ENCODE results near the gene LIPA.
"Not testable (repeated sequence)": the region's sequence is repeated elsewhere in the genome, so short reads cannot be mapped to it uniquely, and the experiment has no call there.

Gene LIPA

DNA sequence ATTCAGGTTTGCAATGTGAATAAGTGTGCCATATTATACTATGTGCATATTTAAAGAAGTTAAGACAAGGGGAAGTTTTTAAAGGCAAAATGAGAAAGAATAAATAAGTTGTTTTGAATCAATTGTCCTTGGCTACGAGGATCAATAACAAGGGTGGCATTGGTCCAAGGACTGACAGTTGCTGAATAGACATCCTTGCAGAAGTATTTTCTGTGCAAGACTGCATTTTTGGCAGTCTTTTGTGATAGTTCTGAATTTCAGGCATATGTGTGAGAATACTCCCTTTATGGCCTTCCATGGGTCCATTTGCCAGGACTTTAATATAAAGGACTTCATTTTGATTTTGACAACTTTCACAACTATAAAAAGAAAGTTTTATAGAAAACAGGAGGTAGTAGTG lies 5.4 kb upstream of the LIPA start:
- H3K4me3 ChIP-seq (ENCODE audit: low read depth in 1 of 2, low read length in 2 of 2), result no peak overlapping the region
- H3K79me2 ChIP-seq (ENCODE audit: insufficient read depth, low read length), result no peaks in the 10 kb centered on the region
- no peak overlapping the region for H3K4me2 ChIP-seq (ENCODE audit: insufficient read depth, low read length)
- no peaks in the 10 kb centered on the region for H4K20me1 ChIP-seq (ENCODE audit: insufficient read depth, low read length)
- no peak for TF ChIP-seq CTCF (IDR thresholded peaks at IDR 0.05; ENCODE audit: borderline replicate concordance, extremely low read depth, low read length, poor library complexity, severe bottlenecking)
- TF ChIP-seq EZH2 (IDR thresholded peaks at IDR 0.05; ENCODE audit: borderline replicate concordance, low read depth, low read length, severe bottlenecking), result no peak
- H3K36me3 ChIP-seq (ENCODE audit: insufficient read depth, low read length), result no peaks in the 10 kb centered on the region
- no peak overlapping the region for H2AFZ ChIP-seq (ENCODE audit: low read depth, low read length)
- DNase-seq (no peak), ATAC-seq (ENCODE audit: insufficient read depth, low read depth) (no peak)
- H3K9ac ChIP-seq (ENCODE audit: low read depth, low read length), result no peak overlapping the region
- no peak overlapping the region for H3K27ac ChIP-seq (ENCODE audit: low read length)
- peaks cover 9% of the 10 kb centered on the region for H3K4me1 ChIP-seq (ENCODE audit: insufficient read depth, low read length)
- peaks cover 15% of the 10 kb centered on the region for H3K9me3 ChIP-seq (ENCODE audit: insufficient read depth, low read length, severe bottlenecking)
- H3K27me3 ChIP-seq (ENCODE audit: insufficient read depth, low read length, poor library complexity), result no peaks in the 10 kb centered on the region

DNA sequence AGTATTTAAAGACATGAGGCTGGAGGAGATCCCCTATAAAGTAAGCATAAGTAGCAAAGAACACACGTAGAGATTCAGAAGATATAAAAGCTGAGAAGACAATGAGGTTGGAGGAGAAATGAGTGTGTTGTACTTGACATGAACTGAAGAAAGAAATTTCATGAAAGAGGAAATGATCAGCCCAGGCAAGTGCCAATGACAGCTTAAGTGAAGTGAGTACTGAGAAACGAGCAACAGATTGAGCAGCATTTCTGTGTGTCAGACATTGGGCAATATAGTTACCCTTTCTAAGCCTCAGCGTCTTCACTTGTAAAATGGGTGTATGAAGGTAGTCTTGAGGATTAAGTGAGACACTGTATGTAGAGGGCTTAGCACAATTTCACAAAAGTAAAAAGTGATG lies 4.8 kb upstream of the LIPA start:
- Histone ChIP-seq H3K4me1 (ENCODE audit: insufficient read depth, low read length) (peaks cover 10% of the 10 kb centered on the region), H3K9me3 (ENCODE audit: insufficient read depth, low read length, severe bottlenecking) (peaks cover 15% of the 10 kb centered on the region), H3K9ac (ENCODE audit: low read depth, low read length) (no peak overlapping the region), H3K4me2 (ENCODE audit: insufficient read depth, low read length) (no peak overlapping the region), H3K36me3 (ENCODE audit: insufficient read depth, low read length) (no peaks in the 10 kb centered on the region), H3K79me2 (ENCODE audit: insufficient read depth, low read length) (peaks cover 2% of the 10 kb centered on the region; the same call in 1 of the 2 replicates), H2AFZ (ENCODE audit: low read depth, low read length) (no peak overlapping the region), H3K27me3 (ENCODE audit: insufficient read depth, low read length, poor library complexity) (no peaks in the 10 kb centered on the region), H4K20me1 (ENCODE audit: insufficient read depth, low read length) (no peaks in the 10 kb centered on the region), H3K27ac (ENCODE audit: low read length) (no peak overlapping the region), H3K4me3 (ENCODE audit: low read depth in 1 of 2, low read length in 2 of 2) (no peak overlapping the region)
- no peak for ATAC-seq (ENCODE audit: insufficient read depth, low read depth)
- TF ChIP-seq EZH2 (IDR thresholded peaks at IDR 0.05; ENCODE audit: borderline replicate concordance, low read depth, low read length, severe bottlenecking) (no peak), CTCF (IDR thresholded peaks at IDR 0.05; ENCODE audit: borderline replicate concordance, extremely low read depth, low read length, poor library complexity, severe bottlenecking) (no peak)
- no peak for DNase-seq

GRCh38 chr10:89255793-89256192 lies 4.2 kb upstream of the LIPA start:
- DNase-seq (no peak), ATAC-seq (ENCODE audit: insufficient read depth, low read depth) (no peak)
- peaks cover 16% of the 10 kb centered on the region for H3K4me1 ChIP-seq (ENCODE audit: insufficient read depth, low read length)
- H3K27me3 ChIP-seq (ENCODE audit: insufficient read depth, low read length, poor library complexity), result no peaks in the 10 kb centered on the region
- H3K9me3 ChIP-seq (ENCODE audit: insufficient read depth, low read length, severe bottlenecking), result peaks cover 15% of the 10 kb centered on the region
- H3K9ac ChIP-seq (ENCODE audit: low read depth, low read length), result no peak overlapping the region
- TF ChIP-seq EZH2 (IDR thresholded peaks at IDR 0.05; ENCODE audit: borderline replicate concordance, low read depth, low read length, severe bottlenecking) (no peak), CTCF (IDR thresholded peaks at IDR 0.05; ENCODE audit: borderline replicate concordance, extremely low read depth, low read length, poor library complexity, severe bottlenecking) (no peak)
- no peak overlapping the region for H3K27ac ChIP-seq (ENCODE audit: low read length)
- no peaks in the 10 kb centered on the region for H4K20me1 ChIP-seq (ENCODE audit: insufficient read depth, low read length)
- no peak overlapping the region for H2AFZ ChIP-seq (ENCODE audit: low read depth, low read length)
- H3K4me3 ChIP-seq (ENCODE audit: low read depth in 1 of 2, low read length in 2 of 2), result no peak overlapping the region
- no peak overlapping the region for H3K4me2 ChIP-seq (ENCODE audit: insufficient read depth, low read length)
- H3K36me3 ChIP-seq (ENCODE audit: insufficient read depth, low read length), result no peaks in the 10 kb centered on the region
- peaks cover 6% of the 10 kb centered on the region for H3K79me2 ChIP-seq (ENCODE audit: insufficient read depth, low read length)

- not testable (repeated sequence) for H2AFZ ChIP-seq (ENCODE audit: low read depth, low read length); DNase-seq; H3K4me2 ChIP-seq (ENCODE audit: insufficient read depth, low read length); H3K9ac ChIP-seq (ENCODE audit: low read depth, low read length); H3K36me3 ChIP-seq (ENCODE audit: insufficient read depth, low read length); H3K27ac ChIP-seq (ENCODE audit: low read length); H3K27me3 ChIP-seq (ENCODE audit: insufficient read depth, low read length, poor library complexity); H4K20me1 ChIP-seq (ENCODE audit: insufficient read depth, low read length); H3K4me3 ChIP-seq (ENCODE audit: low read depth in 1 of 2, low read length in 2 of 2); ATAC-seq (ENCODE audit: insufficient read depth, low read depth); H3K79me2 ChIP-seq (ENCODE audit: insufficient read depth, low read length)
- Histone ChIP-seq H3K4me1 (ENCODE audit: insufficient read depth, low read length) (peaks cover 19% of the 10 kb centered on the region), H3K9me3 (ENCODE audit: insufficient read depth, low read length, severe bottlenecking) (peaks cover 15% of the 10 kb centered on the region)
Measured at GRCh38 chr10:89255091-89255579, 3.6 kb upstream of the LIPA start.

All from DND-41 (cell line).